Measurements from ENCODE around the gene MEIS1.

Gene MEIS1

GRCh38 chr2:66431846-66432587 lies 2.9 kb upstream of the MEIS1 start:
- no peak for DNase-seq (ENCODE audit: low spot score)

GRCh38 chr2:66432801-66433694 lies 1.9 kb upstream of the MEIS1 start:
- DNase-seq (ENCODE audit: low spot score) = peak; percentile 91

GRCh38 chr2:66433695-66433944 lies 1.3 kb upstream of the MEIS1 start:
- no peak for DNase-seq (ENCODE audit: low spot score)

- DNase-seq (ENCODE audit: low spot score) = no peak
Observed at GRCh38 chr2:66433945-66434678, 813 bp upstream of the MEIS1 start.

GRCh38 chr2:66435549-66435875 lies 587 bp downstream of the MEIS1 start:
- no peak for DNase-seq (ENCODE audit: low spot score)

- no peak for DNase-seq (ENCODE audit: low spot score)
Observed at GRCh38 chr2:66435963-66436362, 1.0 kb downstream of the MEIS1 start.

GRCh38 chr2:66436581-66437001 lies 1.7 kb downstream of the MEIS1 start:
- no peak for DNase-seq (ENCODE audit: low spot score)

- no peak for DNase-seq (ENCODE audit: low spot score)
Observed at GRCh38 chr2:66437109-66437690, 2.3 kb downstream of the MEIS1 start.

GRCh38 chr2:66437691-66438497 lies 3.0 kb downstream of the MEIS1 start:
- DNase-seq (ENCODE audit: low spot score) = no peak

GRCh38 chr2:66438498-66438833 lies 3.5 kb downstream of the MEIS1 start:
- no peak for DNase-seq (ENCODE audit: low spot score)

GRCh38 chr2:66438891-66439811 lies 4.2 kb downstream of the MEIS1 start:
- DNase-seq (ENCODE audit: low spot score) = no peak

- DNase-seq (ENCODE audit: low spot score) = no peak
Observed at GRCh38 chr2:66439812-66440542, 5.1 kb downstream of the MEIS1 start.

- no peak for DNase-seq (ENCODE audit: low spot score)
Observed at GRCh38 chr2:66440708-66441497, 6.0 kb downstream of the MEIS1 start.

GRCh38 chr2:66441581-66442320 lies 6.8 kb downstream of the MEIS1 start:
- DNase-seq (ENCODE audit: low spot score) = no peak

- DNase-seq (ENCODE audit: low spot score) = no peak
Observed at GRCh38 chr2:66442516-66443185, 7.7 kb downstream of the MEIS1 start.

GRCh38 chr2:66443186-66443978 lies 8.5 kb downstream of the MEIS1 start:
- no peak for DNase-seq (ENCODE audit: low spot score)

Measured in kidney capillary endothelial cell (primary cell).